GM19035 (cell line): ENCODE results near the gene NPPB.

ENCODE experiments used
- ATAC-seq: cut with Tn5 transposase; IDR thresholded peaks from one replicate; pipeline ENCODE4 v1.9.1; 2021; ENCODE audit not compliant: unreplicated experiment

NPPB gene

DNA sequence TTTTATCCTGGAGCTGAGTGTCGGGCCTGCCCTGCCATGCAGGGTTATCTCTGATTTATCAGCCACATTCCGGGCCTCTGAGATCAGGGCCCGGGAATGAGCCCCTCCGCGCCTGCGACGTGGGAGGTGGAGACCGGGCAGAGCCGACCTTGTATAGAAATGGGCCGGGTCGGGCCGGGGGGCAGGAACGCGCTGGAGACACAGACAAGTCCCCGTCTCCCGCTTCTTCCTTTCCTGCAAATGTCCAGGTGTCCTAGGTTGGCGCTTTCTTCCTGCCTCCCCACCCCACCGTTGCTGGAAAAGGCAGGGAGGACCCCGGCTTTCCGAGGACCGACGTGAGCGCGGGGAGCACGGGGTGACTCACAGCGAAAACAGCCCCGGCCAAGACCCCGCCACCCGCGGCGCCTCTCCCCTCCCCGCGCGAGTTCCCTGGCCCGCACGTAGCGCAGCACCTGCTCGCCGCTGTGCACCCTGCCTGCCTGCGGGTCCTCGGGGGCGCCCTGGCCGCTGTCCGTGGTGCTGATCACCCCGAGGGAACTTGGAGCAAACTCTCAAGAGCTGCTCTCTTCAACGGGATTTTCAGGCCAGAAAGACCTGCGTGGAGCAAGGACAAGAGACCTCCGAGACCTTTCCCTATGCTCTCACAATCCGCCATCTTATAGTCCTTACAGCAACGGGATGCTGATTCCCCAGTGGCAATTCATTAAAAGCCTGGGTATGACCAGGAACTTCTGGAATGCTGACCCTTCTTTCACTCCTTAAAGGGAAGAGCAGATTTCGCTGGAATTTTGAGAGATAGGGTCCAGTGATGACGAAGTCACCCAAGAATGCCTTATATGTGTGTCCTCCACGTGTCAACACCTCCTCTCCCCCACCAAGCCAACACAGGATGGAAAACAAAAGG is 475 bp upstream of the NPPB start:
- no peak for ATAC-seq

DNA sequence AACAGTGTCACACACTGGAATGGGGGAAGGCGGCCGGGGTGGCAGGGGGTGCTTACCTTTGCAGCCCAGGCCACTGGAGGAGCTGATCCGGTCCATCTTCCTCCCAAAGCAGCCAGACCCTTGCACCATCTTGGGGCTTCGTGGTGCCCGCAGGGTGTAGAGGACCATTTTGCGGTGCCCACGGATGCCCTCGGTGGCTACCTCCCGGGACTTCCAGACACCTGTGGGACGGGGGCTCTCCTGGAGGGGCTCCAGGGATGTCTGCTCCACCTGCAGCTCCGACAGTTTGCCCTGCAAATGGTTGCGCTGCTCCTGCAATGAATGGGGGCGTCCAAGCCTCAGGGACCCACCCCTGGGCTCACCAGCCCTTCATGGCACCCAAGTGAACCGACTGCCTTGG is 587 bp downstream of the NPPB start:
- no peak for ATAC-seq

DNA sequence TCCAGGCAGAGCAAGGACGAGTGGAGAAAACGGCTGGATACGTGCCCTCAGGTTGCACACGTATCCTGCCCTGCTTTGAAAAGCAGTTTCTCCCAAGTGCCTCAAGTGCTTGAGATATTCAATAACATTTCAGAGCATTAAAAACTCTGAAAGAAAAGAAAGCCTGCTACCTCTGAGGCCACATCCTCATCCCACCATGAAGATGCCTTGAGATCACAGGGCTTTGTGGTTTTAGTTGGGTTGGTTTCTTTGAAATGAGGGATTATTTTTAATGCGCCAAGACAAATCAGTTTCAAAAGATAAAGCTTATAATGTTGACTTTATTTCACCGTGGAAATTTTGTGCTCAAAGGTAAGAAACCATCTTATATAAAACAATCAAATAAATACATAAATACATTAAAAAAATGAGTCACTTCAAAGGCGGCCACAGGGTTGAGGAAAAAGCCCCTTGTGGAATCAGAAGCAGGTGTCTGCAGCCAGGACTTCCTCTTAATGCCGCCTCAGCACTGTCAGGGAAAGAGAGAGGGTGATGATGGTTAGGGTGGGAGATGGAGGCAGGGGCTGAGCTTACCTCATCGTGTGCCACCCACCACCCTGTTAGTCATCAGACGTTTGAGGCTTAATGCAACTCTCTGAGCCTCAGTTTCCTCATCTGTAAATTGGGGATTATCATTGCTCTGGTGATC is 1.4 kb downstream of the NPPB start:
- no peak for ATAC-seq

DNA sequence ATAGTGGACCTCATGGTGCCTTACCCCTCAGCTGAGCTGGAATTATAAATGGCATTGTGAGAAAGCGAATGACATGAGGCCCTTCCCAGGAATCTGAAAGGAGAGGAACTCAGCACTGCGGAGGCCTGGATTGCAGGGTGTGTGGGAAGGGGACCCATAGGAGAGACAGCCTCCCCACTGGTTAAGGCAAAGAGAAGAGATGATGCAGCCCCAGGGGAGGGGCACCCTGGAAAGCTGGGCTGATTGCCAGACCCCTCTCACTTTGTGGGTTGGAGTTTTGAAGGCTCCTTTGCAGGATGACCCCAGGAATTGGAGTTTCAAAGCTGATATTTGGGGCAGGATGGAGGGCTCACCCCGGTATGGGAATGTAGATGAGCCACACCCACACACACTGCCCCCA is 2.0 kb downstream of the NPPB start:
- ATAC-seq = no peak

DNA sequence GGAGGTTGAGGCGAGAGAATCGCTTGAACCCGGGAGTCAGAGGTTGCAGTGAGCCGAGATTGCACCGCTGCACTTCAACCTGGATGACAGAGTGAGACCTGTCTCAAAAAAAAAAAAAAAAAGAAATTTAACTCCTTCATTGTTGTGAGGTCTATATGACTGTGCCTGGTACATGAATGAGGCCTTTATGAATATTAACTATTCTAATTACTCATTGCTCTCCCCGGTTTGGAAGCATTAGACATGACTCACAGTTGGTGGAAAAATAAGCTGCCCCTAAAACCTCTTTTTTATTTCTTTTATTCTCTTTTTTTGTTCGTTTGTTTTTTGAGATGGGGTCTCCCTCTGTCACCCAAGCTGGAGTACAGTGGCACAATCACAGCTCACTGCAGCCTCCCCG is 3.3 kb downstream of the NPPB start:
- no peak for ATAC-seq

DNA sequence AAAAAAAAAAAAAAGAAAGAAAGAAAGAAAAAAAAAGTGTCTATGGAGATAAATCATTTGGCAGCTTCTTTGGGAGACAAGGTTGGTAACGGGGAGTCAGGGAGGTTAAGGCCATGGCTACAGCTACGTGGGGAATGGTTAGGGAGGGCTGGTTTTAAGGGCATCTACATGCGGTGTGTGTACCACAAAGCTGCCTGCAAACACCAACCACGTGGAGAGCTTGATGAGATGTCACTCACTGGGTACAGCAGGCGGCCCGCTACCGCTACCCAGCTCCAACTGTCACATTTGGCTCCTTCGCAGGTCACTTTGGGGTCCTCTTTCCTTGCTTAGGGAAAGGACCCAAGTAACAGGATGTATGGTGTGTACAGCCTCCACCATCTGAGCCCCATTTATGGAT is 4.2 kb downstream of the NPPB start:
- no peak for ATAC-seq

DNA sequence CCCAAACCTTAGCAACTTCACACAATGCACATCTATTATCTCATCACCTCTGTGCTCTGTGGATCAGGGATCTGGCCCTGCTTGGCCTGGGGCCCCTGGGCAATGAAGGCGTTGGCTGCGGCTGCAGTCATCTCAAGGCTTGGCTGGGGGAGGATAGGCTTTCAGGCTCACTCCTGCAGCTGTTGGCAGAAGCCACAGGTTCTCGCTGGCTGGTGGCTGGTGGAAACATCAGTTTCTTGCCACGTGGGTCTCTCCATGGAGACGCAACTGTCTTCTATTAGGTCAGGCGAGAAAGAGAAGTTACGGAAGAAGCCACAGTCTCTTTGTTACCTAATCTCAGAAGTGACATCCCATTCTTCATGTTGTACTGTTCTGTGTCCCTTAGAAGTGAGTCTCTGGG is 7.6 kb downstream of the NPPB start:
- no peak for ATAC-seq

DNA sequence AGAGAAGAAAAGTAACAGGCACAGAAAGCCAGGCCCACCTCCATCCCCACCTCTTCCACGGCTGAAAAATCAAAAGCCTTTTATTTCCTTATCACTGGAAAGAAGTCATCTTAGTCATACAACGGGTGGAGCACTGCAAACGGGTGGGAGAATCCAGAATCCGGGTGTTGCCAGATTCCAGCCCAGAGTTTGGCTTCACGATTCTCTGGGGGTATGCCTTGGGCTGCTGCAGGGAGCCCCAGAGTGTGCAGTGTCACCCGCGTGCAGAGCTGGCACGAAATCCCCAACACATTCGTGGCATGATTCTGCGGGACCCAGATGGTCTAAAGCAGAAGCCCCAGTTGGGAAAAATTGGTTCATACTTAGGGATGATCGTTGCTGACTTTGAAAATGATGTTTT is 8.6 kb downstream of the NPPB start:
- ATAC-seq = no peak

DNA sequence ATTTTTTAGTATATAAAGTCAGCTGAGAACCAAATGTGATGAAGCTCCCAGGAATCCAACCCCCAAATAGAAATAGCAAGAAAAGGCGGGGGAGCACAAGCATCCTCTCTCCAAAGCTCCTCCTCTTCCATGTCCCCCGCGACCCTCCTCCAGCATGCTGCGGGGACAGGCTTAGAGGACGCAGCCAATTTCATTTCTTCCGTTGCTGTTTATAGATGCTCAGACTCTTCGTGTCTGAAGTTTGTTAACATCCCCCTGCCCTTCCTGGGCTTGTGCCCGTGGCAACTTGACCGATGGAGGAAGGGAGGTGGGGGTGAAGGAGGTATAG is 10.4 kb downstream of the NPPB start:
- no peak for ATAC-seq

DNA sequence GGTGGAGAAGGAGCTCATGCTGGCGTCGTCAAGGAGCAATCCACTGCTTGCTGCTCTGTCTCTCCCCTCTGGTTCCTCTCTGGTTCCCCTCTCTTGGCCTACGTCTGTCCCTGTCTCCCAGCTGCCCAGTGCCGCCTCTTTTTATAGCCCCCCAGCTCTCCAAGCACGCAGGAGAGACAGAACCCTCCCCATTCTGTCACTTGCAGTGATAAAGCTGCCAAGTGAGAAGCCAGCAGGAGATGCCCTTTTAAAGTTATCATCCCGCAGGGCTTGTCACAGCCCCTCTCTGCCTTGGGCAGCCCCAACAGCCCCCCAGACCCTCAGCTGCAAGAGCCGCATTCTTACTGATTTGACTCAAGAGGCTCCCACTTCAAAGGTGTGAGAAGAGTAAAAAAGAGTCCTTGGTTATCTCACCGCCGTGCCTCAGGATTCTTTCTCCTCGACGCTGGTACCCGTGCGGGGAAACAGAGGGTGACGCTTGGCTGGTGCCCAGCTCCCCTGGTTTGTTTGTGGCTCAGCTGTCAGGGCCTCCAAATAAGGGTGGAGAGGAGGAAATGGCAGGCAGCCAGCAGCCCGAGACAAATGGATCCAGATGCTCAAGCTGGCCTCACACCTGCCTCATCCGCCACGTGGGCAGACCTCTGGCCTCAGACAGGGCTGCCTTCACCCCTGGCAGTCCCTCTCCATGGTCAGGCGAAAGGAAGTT is 10.9 kb downstream of the NPPB start, which contains the start of gene NPPA:
NPPA (minus strand) TSS at position 117 of the 706 bp plus-strand sequence; CDS start at position 18, 99 bp downstream.
- ATAC-seq = no peak

DNA sequence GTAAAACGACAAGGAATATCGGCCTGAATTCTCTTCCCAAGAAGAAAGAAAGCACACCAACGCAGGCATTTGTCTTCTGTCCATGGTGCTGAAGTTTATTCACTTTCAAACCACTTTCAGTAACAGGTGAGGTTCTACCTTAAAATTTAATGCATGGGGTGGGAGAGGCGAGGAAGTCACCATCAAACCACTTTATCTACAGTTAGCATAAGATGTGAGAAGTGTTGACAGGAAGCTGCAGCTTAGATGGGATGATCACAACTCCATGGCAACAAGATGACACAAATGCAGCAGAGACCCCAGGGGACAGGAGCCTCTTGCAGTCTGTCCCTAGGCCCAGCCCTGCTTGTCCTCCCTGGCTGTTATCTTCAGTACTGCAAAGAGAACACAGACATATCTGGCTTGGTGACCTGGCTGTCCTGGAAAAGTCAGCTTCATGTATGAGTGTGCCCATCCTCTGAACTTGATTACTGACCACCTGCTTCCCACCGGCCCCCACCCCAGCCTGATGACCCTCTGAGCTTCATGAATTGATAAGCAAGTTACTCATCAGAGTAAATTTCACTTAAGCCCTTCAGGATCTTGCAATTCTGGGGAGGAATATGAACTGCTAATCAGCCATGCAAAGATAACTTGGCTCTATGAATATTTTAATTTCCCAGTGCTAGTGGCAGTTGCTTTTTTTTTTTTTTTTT is 13.0 kb downstream of the NPPB start:
- no peak for ATAC-seq

DNA sequence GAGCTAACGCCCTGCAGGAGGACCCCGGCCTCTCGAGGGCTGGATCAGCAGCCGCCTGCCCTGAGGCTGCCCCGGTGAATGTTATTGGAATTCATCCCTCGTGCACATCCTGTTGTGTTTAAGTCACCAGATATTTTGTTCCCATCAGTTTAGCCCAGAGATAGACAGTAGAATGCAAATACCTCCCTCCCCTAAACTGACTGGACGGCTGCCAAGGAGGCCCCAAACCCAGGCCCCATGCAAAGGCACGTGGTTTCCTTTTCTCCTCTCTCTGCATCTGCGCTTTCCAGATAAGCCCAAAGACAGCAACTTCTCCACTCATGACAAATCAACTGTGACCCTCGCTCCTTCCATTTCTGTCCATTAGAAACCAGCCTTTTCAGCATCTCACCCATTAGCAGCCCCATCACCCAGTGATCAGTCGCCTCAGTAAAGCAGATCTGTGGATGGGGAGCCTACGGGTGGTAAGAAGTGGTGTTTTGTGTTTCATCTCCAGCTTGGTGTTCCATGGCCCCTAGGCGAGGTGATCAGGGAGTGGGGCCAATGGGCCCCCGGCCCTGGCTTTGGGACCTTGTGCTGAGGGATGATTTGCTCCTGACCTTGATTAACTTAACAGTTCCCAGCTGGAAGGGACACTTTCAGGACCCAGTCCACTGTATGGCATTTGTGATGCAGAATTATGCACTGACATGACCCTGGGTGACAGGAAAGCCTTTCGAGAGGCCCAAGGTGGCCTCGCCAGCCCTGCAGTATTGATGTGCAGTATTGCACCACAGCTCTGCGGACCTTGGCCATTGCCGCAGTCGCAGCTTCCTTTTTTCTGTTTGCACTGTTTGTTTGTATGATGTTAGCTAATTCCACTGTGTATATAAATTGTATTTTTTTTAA is 16.3 kb downstream of the NPPB start:
- no peak for ATAC-seq

DNA sequence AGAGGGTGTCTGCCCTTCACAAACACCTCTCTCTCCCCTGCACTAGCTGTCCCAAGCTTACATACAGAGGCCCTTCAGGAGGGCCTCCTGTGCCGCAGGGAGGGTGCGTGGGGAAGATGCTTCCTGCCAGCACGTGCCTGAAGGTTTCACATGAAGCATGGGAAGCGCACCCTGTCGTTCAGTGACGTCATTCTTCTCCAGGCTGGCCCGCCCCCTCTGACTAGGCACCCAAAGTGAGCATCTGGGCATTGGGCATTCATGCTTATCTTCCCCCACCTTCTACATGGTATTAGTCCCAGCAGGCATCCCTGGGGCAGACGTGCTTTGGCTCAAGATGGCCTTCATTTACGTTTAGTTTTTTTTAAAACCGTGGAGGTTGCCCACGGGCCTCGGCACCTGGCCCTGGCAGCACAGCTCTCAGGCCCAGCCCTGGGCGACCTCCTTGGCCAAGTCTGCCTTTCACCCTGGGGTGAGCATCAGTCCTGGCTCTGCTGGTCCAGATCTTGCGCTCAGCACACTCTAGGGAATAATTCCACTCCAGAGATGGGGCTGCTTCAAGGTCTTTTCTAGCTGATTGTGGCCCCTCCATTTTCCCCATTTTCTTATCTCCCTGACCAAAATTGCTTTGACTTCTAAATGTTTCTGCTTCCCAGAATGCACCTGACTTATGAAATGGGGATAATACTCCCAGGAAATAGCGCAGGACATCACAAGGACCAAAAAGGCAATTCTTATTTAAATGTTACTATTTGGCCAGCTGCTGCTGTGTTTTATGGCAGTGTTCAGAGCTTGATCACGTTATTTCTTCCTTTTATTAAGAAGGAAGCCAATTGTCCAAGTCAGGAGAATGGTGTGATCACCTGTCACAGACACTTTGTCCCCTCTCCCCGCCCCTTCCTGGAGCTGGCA is 17.2 kb downstream of the NPPB start:
- ATAC-seq = no peak

DNA sequence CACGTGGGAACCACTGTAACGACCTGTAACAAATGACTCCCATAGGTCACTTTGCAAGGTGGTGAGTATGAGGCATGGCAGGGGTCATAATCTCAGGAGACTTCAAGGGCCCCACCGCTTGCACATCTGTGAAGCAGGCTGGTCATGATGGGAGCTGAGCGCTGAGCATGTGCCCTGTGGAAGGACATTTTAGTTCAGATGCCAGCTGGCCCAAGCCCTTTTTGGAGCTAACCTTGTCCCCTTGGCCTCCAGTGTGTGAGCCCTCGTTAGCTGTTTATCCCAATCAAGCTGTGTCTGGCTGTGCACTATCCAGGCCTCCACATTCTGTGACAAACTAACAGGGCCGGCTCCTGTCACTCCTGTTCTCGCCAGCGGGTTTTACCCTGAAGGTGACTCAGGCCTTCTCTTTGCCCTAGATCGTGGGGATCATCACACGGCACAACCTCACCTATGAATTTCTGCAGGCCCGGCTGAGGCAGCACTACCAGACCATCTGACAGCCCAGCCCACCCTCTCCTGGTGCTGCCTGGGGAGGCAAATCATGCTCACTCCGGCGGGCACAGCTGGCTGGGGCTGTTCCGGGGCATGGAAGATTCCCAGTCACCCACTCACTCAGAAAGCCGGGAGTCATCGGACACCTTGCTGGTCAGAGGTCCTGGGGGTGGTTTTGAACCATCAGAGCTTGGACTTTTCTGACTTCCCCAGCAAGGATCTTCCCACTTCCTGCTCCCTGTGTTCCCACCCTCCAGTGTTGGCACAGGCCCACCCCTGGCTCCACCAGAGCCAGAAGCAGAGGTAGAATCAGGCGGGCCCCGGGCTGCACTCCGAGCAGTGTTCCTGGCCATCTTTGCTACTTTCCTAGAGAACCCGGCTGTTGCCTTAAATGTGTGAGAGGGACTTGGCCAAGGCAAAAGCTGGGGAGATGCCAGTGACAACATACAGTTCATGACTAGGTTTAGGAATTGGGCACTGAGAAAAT is 18.7 kb downstream of the NPPB start:
- no peak for ATAC-seq

DNA sequence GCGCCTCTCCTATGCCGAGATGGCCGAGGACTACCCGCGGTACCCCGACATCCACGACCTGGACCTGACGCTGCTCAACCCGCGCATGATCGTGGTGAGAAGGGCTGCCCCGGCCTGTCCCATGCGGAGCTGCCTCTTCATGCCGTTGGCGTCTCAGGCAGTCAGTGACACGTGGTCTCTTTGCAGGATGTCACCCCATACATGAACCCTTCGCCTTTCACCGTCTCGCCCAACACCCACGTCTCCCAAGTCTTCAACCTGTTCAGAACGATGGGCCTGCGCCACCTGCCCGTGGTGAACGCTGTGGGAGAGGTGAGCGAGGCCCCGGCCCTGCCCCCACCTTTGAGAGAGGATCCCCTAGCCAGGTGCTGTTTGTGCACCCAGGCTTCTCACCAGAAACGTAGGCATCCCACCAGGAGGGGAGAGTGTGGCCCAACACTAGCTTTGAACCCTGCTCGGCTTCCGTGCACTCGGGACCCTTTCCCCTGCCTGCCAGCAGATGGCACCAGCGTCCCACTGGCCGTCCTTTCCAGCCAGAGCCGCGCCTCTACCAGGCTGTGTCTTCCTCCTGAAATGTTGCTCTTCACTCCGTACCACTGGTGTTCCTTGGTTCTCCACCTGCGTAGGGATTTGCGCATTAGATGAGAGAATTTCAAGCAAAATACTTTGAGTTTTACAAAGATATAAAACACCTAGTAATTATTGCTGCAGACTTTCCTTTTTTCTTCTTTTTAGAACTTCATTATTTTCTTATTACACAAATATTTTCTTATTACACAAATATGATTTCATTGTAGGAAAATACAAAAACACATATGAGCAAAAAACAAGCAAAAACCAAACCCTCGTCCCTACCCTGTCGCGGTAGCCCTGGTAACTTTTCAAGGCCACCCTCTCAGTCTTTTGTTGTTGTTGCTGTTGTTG is 20.1 kb downstream of the NPPB start:
- ATAC-seq = no peak

DNA sequence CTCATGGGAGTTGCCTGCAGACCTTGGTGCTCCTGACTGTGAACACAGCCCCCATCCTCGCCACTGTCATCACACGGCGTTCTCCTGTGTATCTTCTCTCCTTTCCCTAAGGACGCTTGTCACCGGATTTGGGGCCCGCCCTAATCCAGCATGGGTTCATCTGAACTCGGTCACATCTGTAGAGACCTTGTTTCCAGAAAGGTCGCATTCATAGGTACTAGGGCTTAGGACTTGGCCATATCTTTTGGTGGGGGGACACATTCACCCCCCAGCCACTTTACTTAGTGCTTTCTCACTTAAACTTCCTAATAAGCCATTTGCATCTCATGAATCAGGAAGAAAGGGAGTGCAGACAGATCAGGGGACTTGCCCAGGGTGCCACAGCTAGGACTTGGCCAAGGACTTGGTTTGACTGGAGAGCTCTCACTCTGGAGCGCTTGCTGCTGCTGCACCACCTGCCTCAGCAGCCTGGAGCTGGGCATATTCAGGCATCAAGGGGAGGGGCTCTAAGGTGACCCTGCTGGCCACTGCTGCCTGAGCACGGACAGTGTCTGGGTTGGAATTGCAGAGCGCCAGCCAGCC is 20.9 kb downstream of the NPPB start:
- ATAC-seq = no peak
